Activated T-cell treated with anti-CD3 and anti-CD28 coated beads for 1 hour (primary cell): ENCODE results near the gene THAP11.

Experiments
- DNase-seq: peaks from one replicate; pipeline ENCODE4 v3.0.0-alpha.2; 2020; ENCODE audit warnings: low read depth

THAP11 gene

DNA sequence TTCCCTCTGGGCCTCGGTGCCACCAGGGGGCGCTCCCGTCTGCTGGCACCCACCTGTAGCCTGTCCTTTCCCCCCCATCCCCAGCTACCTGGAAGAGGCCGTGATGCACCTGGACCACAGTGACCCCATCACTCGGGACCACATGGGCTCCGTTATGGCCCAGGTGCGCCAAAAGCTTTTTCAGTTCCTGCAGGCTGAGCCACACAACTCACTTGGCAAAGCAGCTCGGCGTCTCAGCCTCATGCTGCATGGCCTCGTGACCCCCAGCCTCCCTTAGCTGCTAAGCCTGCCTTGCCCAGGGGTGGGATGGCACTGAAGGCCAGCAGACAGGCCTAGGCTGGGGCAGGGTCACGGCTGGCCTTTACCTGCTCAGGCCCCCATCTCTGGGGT is 41.7 kb downstream of the THAP11 start:
- DNase-seq, result peak; percentile 71

DNA sequence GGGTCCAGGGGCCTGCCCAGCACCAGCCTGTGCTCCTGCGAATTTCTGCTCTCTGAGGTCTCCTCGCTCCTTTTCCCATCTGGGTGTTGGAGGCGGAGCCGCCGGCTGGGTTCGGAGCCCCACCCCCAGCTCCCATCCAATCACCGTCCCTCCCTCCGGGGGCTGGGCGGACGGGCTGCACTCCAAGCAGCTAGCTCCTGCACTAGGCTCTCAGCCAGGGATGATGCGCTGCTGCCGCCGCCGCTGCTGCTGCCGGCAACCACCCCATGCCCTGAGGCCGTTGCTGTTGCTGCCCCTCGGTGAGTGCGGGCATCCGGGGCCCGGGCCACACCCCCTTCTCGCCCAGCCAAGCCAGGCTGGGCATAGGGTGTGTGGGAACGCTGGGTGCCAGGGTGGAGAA is 42.6 kb downstream of the THAP11 start, which contains the start of gene NRN1L:
NRN1L (plus strand) TSS at position 202 of the 400 bp plus-strand sequence; CDS start at position 221, 19 bp downstream.
- no peak for DNase-seq

DNA sequence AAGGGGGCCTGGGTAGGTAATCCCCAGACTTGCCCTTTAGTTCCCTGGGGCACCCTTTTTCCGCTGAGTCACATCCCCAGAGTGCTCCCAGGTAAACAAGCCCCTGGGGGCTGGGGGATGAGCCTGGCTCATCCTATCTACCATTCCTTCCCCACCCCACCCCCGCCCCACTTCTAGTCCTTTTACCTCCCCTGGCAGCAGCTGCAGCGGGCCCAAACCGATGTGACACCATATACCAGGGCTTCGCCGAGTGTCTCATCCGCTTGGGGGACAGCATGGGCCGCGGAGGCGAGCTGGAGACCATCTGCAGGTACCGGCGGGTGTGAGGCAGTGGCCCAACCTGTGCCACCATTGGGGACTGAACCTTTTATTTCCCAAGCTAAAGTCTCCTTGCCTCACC is 43.4 kb downstream of the THAP11 start:
- no peak for DNase-seq

DNA sequence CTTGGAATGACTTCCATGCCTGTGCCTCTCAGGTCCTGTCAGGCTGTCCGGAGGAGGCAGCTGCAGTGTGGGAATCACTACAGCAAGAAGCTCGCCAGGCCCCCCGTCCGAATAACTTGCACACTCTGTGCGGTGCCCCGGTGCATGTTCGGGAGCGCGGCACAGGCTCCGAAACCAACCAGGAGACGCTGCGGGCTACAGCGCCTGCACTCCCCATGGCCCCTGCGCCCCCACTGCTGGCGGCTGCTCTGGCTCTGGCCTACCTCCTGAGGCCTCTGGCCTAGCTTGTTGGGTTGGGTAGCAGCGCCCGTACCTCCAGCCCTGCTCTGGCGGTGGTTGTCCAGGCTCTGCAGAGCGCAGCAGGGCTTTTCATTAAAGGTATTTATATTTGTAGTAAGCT is 43.9 kb downstream of the THAP11 start:
- no peak for DNase-seq

DNA sequence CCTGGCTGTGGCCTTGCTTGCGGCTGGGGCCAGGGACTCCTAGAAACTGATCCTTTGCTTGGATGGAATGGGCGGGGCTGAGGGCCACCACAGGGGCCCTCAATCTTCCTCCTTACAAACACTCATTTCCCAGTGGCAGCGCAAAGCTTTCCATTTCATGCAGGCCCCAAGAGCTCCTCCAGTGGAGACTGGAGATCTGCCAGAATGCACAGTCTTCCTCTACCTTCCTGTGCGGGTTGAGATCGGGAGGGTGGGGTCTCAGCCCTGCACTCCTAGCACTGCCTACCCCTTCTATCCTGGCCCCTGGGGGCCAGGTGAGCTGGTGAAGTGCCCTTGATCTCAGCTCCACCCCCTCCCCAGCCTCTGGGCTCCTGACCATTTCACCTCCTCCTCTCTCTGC is 44.3 kb downstream of the THAP11 start:
- no peak for DNase-seq

DNA sequence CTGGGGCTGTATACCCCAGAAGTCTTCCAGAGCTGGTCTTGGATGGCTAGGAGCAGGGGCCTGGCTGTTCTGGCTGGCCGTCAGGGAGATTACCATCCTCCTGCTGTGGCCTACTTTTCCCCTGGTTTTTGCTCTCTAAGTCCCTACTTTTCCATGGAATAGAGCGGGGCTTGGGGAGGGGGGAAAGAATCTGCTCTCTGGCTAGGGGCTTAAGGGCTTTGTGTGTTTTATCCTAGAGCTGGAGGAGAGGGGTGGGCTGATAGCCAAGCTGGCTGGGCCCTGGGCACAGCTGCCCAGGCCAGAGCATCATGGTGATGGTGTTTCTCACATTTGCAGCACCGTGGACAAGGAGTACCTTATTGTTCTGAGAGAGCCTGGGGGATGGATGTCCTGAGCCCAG is 46.2 kb downstream of the THAP11 start:
- no peak for DNase-seq

DNA sequence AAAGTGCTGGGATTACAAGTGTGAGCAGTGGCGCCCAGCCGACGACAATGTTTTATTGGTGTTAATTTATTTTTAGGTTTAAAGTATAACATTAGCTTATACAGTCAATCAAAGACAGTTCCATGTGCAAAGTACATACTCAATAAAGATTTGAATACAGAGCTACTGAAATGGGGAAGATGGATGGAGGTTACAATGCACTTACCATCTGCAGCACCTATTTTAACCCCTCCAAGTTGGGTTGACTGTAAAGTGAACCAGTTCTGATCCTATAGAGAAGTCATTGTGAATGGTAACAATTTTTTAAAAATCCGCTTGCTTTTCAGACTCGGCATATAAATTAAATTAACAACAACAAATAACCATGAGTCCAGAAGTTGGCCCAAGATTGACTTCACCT is 50.3 kb downstream of the THAP11 start:
- DNase-seq, result no peak

DNA sequence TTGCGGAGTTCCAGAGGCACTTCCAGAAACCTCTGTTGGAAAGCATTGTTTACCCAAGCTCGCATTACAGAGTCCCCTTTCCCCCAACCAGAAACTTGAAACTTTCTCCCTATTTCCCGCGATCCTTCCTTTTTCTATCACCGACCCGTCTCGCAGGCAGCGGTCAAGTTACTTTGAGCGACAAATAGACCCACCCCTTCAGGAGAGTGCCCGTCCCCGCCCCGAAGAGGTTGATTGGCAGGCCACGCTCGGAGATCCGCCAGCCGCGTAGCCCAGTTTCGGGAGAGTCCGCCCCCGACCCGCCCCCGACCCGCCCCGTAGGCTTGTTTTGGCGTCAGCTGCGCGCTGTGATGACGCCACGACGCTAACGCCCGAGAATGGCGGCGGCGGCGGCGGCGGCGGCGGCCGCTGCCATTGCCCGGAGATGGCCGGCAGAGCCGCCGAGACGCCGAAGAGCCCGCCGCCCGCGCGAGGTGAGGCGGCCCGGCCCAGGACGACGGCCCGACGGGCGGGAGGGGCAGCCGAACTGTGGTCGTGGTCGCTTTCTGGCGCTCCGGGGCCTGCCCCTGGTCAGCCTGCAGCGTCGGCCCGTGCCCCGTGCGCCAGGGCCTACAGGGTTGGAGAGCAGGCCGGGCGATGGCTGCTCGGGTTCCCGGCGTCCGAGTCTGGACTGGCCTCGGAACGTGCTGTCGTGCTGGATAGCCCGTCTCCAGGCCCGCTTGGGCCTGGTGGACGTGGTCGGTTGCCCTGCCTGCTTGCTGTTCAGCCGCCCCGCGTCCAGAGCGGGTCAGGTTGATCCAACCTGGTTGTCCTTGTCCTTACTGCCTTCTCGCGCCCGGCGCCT is 51.0 kb downstream of the THAP11 start, which contains the start of gene PSKH1:
PSKH1 (plus strand) TSS at position 356 of the 844 bp plus-strand sequence. CDS start 15,496 bp downstream, outside the sequence.
- DNase-seq, result peak; percentile 91
